Measurements from ENCODE around the gene PPM1N.

PPM1N gene

GRCh38 chr19:45498411-45499195 lies at the start of gene PPM1N:
PPM1N (plus strand) TSS chr19:45498443; CDS start chr19:45498473, 30 bp downstream.
- DNase-seq (ENCODE audit: low spot score): peak; percentile 39

GRCh38 chr19:45448887-45449299 lies 49.4 kb upstream of the PPM1N start:
- DNase-seq (ENCODE audit: low spot score): no peak

GRCh38 chr19:45450012-45450333 lies 48.3 kb upstream of the PPM1N start:
- DNase-seq (ENCODE audit: low spot score): no peak

- DNase-seq (ENCODE audit: low spot score): peak; percentile 51
Observed at GRCh38 chr19:45451131-45451849, 47.0 kb upstream of the PPM1N start.

GRCh38 chr19:45451850-45452387 lies 46.3 kb upstream of the PPM1N start:
- DNase-seq (ENCODE audit: low spot score): no peak

GRCh38 chr19:45455707-45456499 lies 42.3 kb upstream of the PPM1N start:
- DNase-seq (ENCODE audit: low spot score): peak; percentile 95

GRCh38 chr19:45456500-45456815 lies 41.8 kb upstream of the PPM1N start:
- DNase-seq (ENCODE audit: low spot score): no peak

GRCh38 chr19:45457776-45458175 lies 40.5 kb upstream of the PPM1N start:
- no peak for DNase-seq (ENCODE audit: low spot score)

- no peak for DNase-seq (ENCODE audit: low spot score)
Observed at GRCh38 chr19:45460807-45461347, 37.4 kb upstream of the PPM1N start.

GRCh38 chr19:45462174-45462573 lies 36.1 kb upstream of the PPM1N start:
- DNase-seq (ENCODE audit: low spot score): no peak

GRCh38 chr19:45463241-45463640 lies 35.0 kb upstream of the PPM1N start:
- no peak for DNase-seq (ENCODE audit: low spot score)

- DNase-seq (ENCODE audit: low spot score): no peak
Observed at GRCh38 chr19:45464274-45464673, 34.0 kb upstream of the PPM1N start.

GRCh38 chr19:45464852-45465441 lies 33.3 kb upstream of the PPM1N start:
- no peak for DNase-seq (ENCODE audit: low spot score)

GRCh38 chr19:45467115-45467455 lies 31.2 kb upstream of the PPM1N start:
- no peak for DNase-seq (ENCODE audit: low spot score)

GRCh38 chr19:45467456-45468158 lies 30.6 kb upstream of the PPM1N start, which contains the start of gene FOSB:
FOSB (plus strand) TSS chr19:45467996; CDS start chr19:45468587, 591 bp downstream.
- DNase-seq (ENCODE audit: low spot score): peak; percentile 95

- DNase-seq (ENCODE audit: low spot score): no peak
Observed at GRCh38 chr19:45468159-45468651, 30.0 kb upstream of the PPM1N start.

- no peak for DNase-seq (ENCODE audit: low spot score)
Observed at GRCh38 chr19:45468803-45469131, 29.5 kb upstream of the PPM1N start.

- peak; percentile 97 for DNase-seq (ENCODE audit: low spot score)
Observed at GRCh38 chr19:45469132-45469944, 28.9 kb upstream of the PPM1N start.

GRCh38 chr19:45469945-45470761 lies 28.1 kb upstream of the PPM1N start:
- DNase-seq (ENCODE audit: low spot score): no peak

- no peak for DNase-seq (ENCODE audit: low spot score)
Observed at GRCh38 chr19:45470762-45471081, 27.5 kb upstream of the PPM1N start.

Measured in GM03348 (cell line).